SK-N-MC (cell line): Measurements from ENCODE around the gene SCLY.

Experiments used
- DNase-seq: peaks from one replicate; pipeline ENCODE4 v3.0.0-alpha.2; 2011; ENCODE audit warnings: low read depth, low spot score
- H3K27ac ChIP-seq: fragments of 200-600 bp; sonication (generic); 2 replicates; pipeline ENCODE4 v1.5.1; 2016; ENCODE audit warnings: mixed run types
- H3K36me3 ChIP-seq: fragments of 200-600 bp; sonication (generic); 2 replicates; pipeline ENCODE4 v1.6.1; 2017; ENCODE audit warnings: antibody characterized with exemption, low read length, mixed read lengths; ENCODE audit not compliant: insufficient read depth
- H3K4me3 ChIP-seq: fragments of 200-600 bp; sonication (generic); 2 replicates; pipeline ENCODE4 v1.5.1; 2016
- H3K9ac ChIP-seq: fragments of 200-600 bp; sonication (generic); 2 replicates; pipeline ENCODE4 v1.8.0; 2017; ENCODE audit warnings: mixed run types, mixed read lengths; ENCODE audit not compliant: insufficient read length
- H3K9me3 ChIP-seq: fragments of 200-600 bp; sonication (generic); 2 replicates; pipeline ENCODE4 v1.6.1; 2017; ENCODE audit warnings: low read depth, mild to moderate bottlenecking, antibody characterized with exemption, low read length, moderate library complexity, mixed read lengths
- EZH2 ChIP-seq: fragments of 200-600 bp; sonication (generic); IDR thresholded peaks from one replicate; pipeline ENCODE4 v1.6.1; 2017; ENCODE audit warnings: antibody characterized with exemption
- FOXP2 ChIP-seq: optimal IDR thresholded peaks from 2 replicates; pipeline ENCODE3; 2011; ENCODE audit warnings: mild to moderate bottlenecking, moderate library complexity; ENCODE audit not compliant: insufficient read depth; ENCODE audit errors: extremely low read length, control extremely low read depth
- POLR2AphosphoS5 ChIP-seq: IDR thresholded peaks from 2 replicates; pipeline ENCODE4 v1.6.1; 2012; ENCODE audit warnings: mild to moderate bottlenecking, low read depth, low read length, borderline replicate concordance

SCLY gene

DNA sequence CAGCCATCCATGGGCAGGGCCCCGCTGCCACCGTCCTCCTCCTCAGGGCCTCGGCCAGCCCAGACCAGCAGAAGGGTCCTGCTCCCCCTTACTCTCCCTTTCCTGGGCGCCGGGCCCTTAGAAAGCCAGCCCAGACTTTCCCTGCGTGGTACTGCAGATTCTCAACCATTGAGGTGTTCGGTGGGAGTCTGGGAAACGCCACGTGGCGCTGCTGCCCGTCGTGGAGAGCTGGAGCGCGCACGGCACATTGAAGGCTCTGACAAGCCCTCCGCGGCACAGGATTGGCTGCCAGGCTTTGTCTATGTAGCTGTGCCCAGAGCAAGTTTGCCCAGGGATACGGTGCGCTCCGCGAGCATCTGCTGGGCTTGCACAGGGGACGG is 67.2 kb downstream of the SCLY start:
- no peak for DNase-seq
- H3K36me3 ChIP-seq = no peaks in the 10 kb centered on the region
- H3K27ac ChIP-seq = no peak overlapping the region
- TF ChIP-seq POLR2AphosphoS5 = no peak
- no peak for TF ChIP-seq FOXP2
- TF ChIP-seq EZH2 = no peak
- H3K9me3 ChIP-seq = 0 out of 2 replicates have a peak, but pooled peaks cover 3% of the 10 kb centered on the region
- H3K4me3 ChIP-seq = no peak overlapping the region
- no peak overlapping the region for H3K9ac ChIP-seq

GRCh38 chr2:238128534-238129001 is 67.8 kb downstream of the SCLY start:
- TF ChIP-seq FOXP2 = no peak
- TF ChIP-seq POLR2AphosphoS5 = no peak
- no peak for TF ChIP-seq EZH2
- Histone ChIP-seq H3K36me3 (no peaks in the 10 kb centered on the region), H3K9me3 (0 out of 2 replicates have a peak, but pooled peaks cover 3% of the 10 kb centered on the region), H3K9ac (no peak overlapping the region), H3K4me3 (no peak overlapping the region), H3K27ac (no peak overlapping the region)
- DNase-seq = no peak

DNA sequence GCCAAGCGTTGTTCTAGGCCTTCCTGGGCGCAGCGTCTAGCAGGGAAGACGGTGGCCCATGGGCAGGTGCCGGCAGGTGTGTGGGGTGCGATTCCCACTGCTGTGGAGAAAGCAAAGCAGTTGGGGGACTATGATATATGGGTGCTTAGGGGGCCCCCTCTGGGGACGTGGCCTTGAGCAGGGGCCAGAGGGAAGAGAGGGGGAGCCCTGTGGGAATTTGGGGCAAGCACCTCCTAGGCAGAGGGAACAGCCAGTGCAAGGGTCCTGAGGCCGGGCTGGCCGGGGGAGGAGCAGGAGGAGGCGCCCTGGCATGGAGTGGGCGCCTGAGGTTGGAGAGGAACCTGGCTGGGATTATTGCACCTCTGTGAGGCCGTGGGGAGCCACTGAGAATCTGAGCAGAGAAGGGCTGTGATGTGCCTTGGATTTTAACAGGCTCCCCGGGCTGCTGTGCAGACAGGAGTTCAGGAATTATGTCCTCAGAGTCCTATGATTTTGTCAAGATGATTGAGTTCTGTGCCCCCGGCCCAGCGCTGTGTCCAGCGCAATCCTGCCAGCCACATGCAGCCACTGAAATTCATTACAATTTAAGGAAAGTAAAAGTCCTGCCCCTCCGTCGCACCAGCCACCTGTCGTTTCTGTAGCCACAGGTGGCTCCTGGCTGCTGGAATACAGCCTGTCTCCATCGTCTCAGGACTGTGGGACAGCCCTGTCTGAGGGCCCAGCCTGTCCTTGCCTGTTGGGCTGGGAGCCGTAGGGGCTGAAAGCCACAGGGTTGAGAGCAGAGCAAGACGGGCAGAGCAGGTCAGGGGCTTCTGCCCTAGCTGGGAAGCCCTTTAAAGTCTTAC is 68.6 kb downstream of the SCLY start:
- Histone ChIP-seq H3K9me3 (0 out of 2 replicates have a peak, but pooled peaks cover 3% of the 10 kb centered on the region), H3K9ac (no peak overlapping the region), H3K4me3 (no peak overlapping the region), H3K36me3 (no peaks in the 10 kb centered on the region), H3K27ac (no peak overlapping the region)
- TF ChIP-seq FOXP2 (no peak), POLR2AphosphoS5 (no peak), EZH2 (no peak)
- no peak for DNase-seq

GRCh38 chr2:238130111-238130695 is 69.4 kb downstream of the SCLY start:
- DNase-seq = no peak
- Histone ChIP-seq H3K27ac (no peak overlapping the region), H3K36me3 (no peaks in the 10 kb centered on the region), H3K9ac (no peak overlapping the region), H3K4me3 (no peak overlapping the region), H3K9me3 (0 out of 2 replicates have a peak, but pooled peaks cover 3% of the 10 kb centered on the region)
- TF ChIP-seq FOXP2 = no peak

- H3K9me3 ChIP-seq = 0 out of 2 replicates have a peak, but pooled peaks cover 3% of the 10 kb centered on the region
- TF ChIP-seq FOXP2 (no peak), POLR2AphosphoS5 (no peak), EZH2 (no peak)
- no peak overlapping the region for H3K27ac ChIP-seq
- DNase-seq = no peak
- no peak overlapping the region for H3K9ac ChIP-seq
- H3K4me3 ChIP-seq = no peak overlapping the region
- no peaks in the 10 kb centered on the region for H3K36me3 ChIP-seq
These were observed 70.2 kb downstream of the SCLY start for GRCh38 chr2:238130696-238131628.

GRCh38 chr2:238131761-238132462 is 71.1 kb downstream of the SCLY start:
- Histone ChIP-seq H3K27ac (no peak overlapping the region), H3K9me3 (0 out of 2 replicates have a peak, but pooled peaks cover under 1% of the 10 kb centered on the region), H3K4me3 (no peak overlapping the region), H3K36me3 (no peaks in the 10 kb centered on the region), H3K9ac (no peak overlapping the region)
- no peak for TF ChIP-seq POLR2AphosphoS5
- no peak for TF ChIP-seq FOXP2
- no peak for TF ChIP-seq EZH2
- DNase-seq = no peak

GRCh38 chr2:238132463-238133450 is 72.0 kb downstream of the SCLY start:
- no peak overlapping the region for H3K27ac ChIP-seq
- no peak overlapping the region for H3K4me3 ChIP-seq
- no peaks in the 10 kb centered on the region for H3K36me3 ChIP-seq
- H3K9me3 ChIP-seq = no peaks in the 10 kb centered on the region
- no peak overlapping the region for H3K9ac ChIP-seq
- TF ChIP-seq FOXP2 (no peak), POLR2AphosphoS5 (no peak), EZH2 (no peak)
- no peak for DNase-seq
